HG03095 (cell line): ENCODE results near the gene POLN.

Experiments
- ATAC-seq: cut with Tn5 transposase; IDR thresholded peaks from one replicate; pipeline ENCODE4 v1.9.1; 2021; ENCODE audit warnings: moderate library complexity; ENCODE audit not compliant: unreplicated experiment

POLN gene

DNA sequence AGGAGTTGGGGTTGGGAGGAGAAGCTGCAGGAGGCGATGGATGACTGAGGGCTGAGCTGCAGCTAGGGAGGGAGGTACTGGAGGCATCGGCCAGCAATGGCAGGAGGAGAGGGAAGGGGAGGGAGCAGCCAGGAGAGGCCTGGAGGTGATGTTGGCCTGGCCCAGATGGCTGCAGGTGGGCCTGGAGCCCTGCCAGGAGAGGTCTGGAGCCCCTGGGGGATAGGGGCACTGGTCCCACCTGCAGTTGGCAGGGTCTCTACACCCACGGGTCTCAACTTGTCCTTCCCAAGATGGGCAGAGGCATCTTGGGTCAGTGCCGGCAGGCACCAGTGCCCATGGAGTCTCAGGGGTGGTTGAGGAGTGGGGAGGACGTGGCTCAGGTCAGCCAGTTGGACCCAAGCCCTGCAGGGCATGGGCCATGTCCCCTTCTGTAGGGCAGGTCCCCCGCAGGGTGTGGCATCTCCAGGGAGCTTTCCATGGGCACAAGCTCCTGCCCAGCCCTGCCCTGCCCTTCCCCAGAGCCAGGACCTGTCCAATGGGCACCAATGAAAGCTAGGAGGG, 22.6 kb upstream of the POLN start:
- no peak for ATAC-seq

DNA sequence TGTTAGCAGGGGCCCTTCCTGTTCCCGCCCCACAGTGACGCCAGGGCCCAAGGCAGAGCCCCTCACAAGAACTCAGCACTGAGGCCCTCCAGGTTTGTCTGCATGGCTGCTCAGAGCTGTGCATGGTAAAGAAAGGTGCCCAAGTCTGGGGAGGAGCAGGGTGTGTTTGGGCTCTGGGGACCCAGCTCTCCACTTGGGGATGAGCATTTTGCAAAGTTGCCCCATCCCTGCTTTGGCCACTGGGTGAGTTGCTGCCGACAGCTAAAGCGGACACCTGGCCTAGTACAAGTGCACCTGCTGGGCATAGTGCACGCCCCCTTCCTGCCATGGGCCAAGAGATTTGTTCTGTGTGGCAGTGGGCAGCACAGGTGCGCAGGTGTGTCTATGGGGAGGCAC, 22.0 kb upstream of the POLN start:
- ATAC-seq, result no peak

DNA sequence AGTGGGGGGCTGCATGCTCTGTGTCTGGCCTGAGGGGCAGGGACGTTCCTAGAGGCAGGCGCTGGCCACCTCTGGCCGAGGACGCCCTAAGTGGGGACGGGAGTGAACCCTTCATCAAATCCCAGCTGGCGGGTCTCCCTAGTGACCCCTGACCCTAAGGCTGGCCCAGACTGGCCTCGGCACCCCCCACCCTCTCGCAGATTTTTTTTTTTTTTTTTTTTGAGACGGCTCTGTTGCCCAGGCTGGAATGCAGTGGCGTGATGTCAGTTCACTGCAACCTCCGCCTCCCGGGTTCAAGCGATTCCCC, 21.0 kb upstream of the POLN start:
- ATAC-seq, result no peak

DNA sequence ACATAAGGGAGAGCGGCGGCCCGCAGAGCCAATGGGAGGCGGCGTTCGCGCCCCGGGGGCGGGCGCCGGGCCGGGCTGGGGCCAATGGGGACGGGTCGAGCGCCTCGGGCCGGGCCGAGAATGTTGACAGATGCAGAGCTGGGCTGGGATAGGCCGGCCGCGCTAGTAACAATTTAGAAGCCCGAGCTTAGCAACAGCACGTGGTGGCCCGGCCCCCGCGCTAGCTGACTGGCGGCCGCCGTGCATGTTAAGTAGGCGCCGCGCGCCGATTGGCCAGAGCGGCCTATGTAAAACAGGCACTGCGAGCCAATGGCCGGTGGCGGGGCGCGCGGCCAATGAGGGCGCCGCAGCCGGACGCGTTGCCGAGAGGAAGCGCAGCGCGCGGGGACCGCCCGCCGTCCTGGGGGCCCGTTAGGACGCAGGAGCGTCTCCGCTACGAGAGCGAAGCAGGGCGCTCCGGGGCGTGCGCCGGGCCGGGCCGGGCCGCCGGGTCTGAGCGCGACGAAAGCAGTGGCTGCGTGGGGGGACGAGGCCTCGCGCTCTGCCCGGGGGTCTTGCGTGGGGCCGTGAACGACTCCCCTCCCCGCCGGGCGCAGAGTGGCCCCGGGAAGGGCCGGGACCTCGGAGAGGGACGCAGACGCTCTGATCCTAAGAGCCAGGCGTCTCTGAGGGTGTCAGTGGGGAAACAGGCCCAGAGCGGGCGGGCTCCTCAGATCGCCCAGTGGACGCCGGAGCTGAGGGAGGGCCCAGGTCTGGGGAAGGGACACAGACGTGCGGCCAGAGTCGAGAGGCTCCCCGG, 20.4 kb upstream of the POLN start:
- ATAC-seq, result peak; percentile 86

DNA sequence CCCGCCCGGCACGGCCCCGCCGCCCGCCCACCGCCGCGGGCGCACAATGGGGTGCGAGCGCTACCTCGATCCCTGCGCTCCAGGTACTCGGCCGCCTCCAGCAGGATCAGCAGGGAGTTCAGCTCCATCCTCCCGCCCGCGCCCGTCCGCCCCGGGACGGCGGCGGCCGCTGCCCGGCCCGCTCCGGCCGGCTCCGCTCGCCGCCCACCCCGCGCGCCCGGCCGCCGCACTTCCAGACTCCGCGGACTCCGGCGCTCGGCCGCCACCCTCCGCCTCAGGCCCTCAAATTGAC, 19.9 kb upstream of the POLN start, which contains the start of gene MXD4:
Gene MXD4 (minus strand): TSS at position 257 of the 292 bp plus-strand sequence. CDS start 129 bp downstream, at position 128.
- ATAC-seq, result peak; percentile 0

DNA sequence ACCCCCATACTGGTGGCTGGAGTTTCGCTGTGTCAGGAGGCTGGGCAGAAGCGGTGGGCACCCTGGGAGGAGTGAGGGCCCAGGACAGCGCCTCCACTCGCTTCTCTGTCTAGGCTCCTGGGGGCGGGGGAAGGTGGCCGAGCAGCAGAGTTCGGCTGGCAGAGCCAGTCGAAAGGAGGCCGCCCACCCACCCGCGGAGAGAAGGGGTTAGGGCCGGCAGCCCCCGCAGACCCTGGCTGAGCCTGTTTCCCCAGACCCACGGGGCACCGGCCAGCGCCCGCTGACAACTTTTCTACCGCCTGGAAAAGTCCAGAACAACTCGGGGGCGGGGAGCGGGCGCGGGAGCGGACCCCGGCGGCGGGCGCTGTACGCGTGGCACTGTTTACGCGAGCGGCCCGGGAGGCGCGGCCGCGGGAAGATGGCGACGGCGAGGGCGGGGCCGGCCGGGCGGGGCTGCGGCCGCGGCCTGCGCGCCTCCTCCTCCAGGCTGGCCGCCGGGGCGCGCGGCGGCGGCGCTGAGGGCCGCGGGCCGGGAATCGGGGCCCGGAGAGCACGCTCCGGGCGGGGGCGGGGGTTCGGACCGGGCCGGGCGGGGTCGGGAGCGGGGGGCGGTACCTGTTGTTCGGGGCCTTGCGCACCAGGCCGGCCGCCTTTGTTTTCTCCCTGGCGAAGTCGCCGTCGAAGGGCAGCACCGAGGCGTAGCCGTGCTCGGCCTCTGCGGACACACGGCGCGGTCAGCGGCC, 19.4 kb upstream of the POLN start:
- ATAC-seq, result peak; percentile 22

DNA sequence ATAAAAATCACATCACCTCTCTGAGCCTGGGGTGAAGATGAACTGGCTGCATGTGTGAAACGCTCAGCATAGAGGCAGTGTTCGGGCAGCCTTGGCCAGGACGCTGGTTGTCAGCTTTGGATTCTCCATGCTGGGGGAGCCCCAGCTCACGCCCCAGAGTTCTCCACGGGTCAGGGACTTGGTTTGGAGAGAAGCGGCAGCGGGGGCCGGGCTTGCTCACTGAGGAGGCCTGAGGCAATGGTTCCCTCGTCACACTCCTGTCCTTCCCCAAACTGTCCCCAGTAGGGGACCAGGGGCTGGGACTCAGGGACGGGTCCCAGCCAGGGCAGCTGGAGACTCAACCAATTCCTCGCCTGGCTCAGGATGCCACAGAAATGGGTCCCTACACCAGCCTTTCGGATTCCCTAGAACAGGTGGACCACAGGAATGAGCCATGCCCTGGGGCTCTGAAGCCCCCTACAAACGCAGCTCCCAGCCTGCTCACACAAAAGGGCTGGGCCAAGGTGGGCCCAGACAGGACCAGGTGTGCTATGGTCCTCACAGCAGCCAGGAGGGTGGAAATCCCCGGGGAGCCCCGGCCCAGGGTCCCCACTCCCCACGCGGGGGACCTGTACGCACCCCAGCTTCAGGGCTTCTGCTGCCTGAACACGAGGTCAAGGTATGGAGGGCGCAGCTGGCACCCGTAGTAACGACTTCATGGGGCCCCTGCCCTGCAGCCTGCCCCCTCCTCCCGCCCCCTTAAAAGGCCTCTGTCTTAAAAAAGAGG, 18.6 kb upstream of the POLN start:
- ATAC-seq, result no peak

DNA sequence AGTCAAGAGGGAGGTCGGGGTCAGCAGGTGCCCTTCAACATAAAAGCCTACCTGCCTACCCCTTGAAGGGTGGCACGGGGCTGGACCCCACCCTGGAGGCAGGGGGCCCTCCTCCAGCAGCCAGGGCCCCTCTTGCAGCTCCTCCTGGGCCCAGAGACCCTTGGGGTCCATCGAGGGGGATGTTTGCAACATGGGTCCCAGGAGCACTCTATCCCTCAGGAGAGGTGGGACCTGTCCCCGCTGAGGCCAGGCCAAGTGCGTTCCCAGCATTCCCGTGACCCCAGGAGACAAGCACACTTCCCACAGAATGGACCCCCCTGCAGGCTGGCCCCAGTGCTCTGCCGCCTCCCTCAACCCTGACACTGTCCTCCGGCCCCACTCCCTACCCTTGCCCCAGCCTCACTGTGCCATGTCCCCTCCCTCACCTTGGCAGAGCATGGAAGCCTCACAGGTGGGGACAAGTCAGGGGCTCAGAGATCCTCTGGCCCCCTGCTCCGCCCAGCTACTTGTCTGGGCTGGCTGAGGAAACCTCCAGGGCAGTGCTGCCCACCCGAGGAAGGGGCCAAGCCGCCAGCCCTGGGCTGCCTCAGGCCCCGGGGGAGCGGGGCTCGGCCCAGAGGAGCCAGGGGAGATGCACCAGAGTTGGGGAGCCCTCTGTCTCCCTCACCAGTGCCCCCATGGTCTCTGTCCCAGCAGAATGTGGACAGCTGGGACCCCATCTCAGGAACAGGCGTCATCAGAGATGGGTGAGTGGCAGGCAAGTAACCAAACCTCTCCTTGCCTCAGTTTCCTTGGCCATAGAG, 17.8 kb upstream of the POLN start:
- no peak for ATAC-seq

DNA sequence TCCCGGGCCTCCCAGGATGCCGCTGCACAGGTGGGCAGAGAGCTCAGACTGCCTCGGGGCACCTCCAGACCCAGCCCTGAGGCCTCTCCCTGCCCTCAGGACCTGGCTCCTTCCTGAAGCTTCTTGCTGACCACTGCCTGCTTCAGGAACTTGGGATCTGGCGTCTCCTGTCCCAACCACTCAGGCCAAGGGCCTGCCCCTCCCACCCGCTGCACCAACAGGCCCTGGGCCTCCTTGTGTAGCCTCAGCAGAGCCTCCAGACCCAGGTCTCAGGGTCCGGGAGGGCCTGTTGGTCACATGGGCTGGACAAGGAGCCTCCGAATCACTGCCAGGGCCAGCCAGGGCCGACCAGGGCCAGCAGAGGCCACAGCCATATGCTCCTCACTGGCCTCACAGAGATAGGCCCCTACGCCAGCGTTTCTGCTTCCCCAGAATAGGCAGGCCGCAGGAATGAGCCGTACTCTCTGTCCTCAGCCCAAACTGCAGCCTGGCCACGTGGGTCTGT, 17.2 kb upstream of the POLN start:
- no peak for ATAC-seq

DNA sequence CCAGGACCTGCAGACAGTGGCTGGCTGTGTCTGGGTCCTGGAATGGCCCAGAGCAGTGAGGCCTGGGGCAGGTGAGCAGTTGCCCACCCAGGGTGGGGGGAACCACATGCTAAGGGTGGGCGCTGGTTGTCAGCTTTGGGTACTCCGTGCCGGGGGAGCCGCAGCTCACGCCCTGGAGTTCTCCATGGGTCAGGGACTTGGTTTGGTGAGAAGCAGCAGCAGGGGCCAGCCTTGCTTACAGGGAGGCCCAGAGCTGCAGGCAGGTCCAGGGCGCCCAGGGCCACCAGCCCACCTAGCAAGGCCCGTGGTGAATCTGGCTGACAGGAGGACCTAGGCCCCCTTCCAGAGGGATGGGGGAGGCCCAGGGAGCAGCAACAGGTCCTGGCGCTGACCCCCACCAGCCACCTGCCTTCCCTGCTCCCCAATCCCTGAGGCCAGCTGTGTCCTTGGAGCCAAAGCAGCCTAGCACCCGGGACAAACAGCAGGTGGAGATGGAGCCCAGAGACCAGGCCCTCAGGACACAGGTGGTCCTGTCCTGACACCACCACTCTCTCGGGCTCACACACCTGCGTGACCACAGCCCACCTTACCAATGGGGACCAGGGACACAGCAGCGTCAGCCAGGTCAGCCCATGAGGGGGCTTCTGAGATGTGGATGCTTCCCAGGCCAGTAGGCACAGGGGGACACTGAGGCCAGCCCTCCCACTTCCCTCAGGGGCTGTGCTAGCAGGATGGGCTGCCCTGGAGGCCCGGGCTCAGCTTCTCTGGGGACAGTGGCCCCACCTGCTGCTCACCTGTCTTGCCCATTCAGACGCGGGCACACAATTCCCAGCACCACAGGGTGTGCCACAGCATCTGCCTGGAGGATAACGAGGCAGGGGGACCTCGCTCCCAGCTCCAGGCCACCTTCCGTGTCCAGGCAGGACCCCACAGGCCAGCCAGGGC, 16.4 kb upstream of the POLN start:
- ATAC-seq, result no peak

DNA sequence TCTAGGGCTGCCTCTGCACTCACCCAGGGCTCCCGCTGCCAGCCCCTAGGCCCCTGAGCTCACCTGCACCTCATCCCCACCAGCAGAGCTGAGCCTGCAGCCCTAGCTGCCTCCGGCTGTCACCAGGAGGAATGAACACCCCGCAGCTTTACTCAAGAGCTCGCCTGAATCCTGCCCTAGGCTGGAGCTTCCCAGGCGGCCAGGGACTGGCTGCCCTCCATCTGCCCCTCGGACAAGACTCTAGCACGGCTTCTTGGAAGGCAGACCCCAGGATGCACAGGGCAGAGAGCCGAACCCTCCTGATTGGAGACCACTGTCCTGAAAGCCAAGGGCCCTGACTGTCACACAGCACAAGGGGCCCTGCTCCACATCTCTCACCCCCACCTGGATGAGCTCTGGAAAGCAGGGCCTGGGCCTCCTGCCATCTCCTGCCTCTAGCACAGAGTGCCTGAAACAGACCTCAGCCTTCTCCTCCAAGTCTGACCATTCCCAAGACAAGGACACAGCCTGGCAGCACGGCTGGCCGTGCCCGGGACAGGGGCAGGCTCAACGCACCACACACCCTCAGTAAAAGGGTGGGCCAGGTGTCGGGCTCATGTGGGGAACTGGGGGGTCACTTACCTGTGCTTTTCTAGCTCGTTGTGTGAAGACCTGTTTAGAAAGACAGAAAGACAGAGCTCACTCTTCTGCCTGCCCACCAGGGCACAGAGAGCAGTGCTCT, 15.6 kb upstream of the POLN start:
- ATAC-seq, result no peak

DNA sequence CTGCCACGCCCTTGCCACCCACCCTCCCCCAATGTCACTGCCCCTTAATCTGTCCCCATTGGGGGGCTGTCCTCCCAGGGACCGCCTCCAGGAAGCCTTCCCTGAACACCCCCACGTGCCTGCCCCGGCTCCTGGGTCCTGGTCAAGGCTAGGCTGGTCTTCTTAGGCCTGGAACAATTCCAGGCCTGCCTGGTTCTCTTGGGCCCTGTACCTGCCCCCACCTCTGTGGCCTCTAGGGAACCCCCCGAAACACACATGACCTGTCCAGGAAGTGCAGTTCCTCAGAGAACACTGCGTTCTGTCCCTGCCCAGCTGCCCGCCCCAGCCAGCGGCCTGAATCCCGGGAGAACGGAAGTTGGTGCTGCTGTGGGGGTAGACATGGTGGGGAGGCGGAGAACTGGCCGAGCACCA, 14.9 kb upstream of the POLN start:
- ATAC-seq, result no peak

DNA sequence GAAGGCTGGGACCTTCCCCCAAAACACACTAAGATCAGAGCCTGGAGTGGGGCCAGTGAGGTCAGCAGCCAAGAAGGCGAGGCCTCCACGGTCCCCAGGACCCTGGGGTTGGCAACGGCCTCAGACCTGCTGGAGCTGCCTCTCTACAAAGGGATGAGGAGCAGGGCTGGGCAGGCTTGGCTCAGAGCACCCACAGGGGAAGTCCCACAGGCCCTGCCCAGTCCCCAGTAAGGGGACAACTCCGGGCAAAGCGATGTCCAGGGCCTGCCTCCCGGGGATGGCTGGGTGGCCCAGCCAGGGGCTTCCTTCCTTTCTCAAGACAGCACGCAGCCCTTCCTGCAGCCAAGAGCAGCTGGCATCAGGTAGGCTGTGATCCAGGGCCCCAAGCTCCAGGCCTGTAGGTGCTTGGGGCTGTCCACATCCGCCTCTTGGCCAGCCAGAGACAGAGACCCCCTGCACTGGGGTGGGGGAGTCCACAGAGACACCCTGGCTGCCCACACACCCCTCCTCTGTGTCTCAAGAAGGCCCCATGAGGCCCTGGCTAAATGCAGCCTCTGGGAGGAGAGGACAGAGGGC, 14.3 kb upstream of the POLN start:
- ATAC-seq, result no peak

DNA sequence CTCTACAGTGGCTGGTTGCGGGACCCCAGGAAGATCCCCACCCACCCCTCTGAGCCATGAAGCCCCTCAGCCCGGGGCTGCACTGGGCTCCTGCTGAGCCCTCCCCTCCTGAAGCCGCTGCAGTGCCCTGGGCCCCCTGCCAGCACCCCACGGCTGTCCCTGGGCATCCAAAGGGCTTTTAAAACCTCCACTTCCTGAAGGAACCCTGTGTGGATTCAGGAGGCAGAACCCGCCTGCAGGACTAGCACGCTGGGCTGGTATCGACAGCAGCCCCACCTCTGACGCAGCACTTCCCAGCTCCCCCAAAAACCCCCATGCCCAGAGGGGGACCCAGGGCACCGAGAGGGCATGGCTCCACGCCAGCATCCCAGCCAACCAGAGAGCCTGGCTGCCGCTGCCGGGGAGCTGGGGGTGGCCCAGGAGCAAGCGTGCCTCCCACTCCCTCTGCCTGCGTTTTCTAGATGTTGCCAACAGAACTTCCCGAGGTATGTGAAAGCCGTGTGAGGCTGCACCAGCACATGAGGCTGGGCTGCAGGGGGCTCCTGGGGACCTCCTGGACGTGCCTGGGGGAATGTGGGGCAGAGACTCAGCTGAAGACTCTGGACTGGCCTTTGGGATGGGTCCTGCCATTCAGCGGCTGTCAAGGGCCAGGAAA, 13.7 kb upstream of the POLN start:
- no peak for ATAC-seq

DNA sequence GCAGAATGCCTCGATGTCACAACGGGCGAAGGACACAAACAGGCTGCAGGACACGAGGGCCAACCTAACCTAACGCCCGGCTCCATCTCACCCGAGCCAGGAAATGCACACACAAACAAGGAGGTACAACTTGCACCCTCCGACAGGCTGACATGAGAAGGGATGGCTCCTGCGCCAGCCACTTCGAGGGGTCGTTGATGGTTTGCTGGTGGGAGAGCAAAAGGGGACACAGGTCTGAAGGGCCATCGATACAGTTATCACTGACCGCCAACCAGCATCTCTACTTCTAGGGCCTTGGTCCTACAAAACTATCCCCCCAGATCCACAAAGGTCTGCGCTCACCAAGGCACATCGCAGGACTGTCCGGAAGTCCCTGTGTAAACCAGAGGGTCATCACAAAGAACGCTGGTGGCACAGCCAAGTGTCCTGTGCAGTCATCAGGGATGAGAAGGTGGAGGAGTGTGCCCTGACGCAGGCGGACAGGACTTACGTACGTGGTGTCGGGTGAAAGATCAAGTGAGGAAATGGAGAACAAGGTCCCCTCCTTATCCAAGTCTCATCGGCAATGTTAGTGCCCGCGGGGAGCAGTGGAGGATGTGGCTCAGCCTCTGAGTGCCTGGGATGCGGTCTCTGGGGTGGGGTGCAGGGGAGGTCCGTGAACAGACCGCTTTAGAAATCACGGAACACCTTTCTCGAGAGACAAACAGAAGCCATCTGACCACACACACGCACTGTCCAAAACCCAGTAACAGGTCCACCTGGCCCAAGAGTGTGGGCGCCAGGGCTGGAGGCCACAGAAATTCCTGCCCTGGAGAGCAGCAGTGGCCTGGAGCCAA, 13.0 kb upstream of the POLN start:
- no peak for ATAC-seq

DNA sequence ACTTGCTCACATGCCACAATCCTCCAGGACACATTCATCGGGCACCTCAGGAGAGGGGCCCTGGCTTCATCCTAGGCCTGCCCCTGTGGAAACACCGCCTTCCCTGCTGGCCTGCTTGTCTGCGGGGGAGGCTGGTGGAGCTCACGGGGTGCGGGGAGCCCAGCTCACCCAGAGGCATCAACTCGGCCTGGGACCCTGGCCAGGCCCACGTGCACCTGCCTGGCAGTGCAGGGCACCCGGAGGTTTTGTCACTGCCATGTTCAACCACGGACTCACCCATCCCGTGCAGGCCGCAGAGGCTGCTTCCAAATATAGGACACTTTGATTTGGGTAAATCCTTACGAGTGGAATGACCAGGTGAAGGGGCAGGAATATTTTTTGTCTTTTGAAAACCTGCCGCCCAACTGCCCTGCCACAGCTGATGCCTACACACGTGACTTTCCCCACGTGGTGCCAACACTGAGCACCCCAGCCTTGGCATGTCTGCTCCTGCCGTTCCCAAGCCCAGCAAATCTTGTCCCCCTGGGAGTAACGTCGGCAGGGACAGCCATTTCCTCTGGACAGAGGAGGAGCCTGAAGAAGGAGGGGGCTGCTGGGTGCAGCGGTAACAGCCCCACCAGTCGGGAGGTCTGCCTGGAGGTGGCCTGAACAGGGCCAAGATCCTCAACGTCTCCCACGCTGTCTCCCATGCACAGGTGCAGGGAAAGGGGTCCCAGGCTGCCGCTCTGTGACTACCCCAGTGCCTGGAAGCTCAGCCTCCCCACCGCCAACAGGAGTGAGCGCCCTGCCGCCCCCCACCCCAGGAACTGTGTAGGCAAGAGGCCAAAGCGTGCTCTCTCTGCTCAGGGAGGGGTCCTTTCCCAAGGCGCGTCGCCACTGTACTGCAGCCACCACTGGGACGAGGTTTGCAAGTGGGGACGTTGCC, 11.5 kb upstream of the POLN start:
- no peak for ATAC-seq
